K562 treated with DMSO at 1 percent for 24 hours (cell line): Measurements from ENCODE around the gene GPSM3. TPM values are rescaled to one million over a fixed set of nuclear protein-coding genes. Genes with fewer than 3 reads are reported as not detected.

Source experiments
- total RNA-seq: library from RNA; unstranded; fragments of 300-600 nt; gene quantifications from 2 replicates; pipeline ENCODE4 v1.2.3, GENCODE V29; 2022; ENCODE audit warnings: low read depth; ENCODE audit not compliant: insufficient read depth

Gene GPSM3, protein sequence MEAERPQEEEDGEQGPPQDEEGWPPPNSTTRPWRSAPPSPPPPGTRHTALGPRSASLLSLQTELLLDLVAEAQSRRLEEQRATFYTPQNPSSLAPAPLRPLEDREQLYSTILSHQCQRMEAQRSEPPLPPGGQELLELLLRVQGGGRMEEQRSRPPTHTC
- 61.3 and 66.5 TPM in 2 replicates for total RNA-seq

DNA sequence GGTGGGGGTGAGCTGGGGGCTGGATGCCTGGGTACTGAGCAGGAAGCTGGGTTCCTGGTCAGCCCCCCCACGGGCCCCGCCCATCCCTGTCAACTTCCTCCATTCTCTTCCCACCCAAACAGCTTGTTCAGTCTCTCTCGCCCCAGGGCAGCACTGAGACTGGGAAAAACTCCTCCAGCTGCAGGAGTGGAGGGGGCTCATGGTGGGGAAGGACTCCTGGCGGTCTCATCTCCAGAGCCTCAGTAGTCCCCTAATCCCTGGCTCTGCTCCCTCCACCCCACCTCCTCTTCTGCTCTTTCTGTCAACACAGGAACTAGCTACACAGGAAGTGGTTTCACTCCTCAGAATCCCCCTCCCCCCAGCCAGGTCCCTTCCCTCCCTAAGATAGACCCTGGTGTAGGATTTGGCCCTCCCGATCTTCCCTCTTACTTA is at the start of gene GPSM3:
TSS of gene GPSM3 (minus strand) at position 36 of the 432 bp plus-strand sequence. CDS start 130 bp downstream, outside the sequence.

DNA sequence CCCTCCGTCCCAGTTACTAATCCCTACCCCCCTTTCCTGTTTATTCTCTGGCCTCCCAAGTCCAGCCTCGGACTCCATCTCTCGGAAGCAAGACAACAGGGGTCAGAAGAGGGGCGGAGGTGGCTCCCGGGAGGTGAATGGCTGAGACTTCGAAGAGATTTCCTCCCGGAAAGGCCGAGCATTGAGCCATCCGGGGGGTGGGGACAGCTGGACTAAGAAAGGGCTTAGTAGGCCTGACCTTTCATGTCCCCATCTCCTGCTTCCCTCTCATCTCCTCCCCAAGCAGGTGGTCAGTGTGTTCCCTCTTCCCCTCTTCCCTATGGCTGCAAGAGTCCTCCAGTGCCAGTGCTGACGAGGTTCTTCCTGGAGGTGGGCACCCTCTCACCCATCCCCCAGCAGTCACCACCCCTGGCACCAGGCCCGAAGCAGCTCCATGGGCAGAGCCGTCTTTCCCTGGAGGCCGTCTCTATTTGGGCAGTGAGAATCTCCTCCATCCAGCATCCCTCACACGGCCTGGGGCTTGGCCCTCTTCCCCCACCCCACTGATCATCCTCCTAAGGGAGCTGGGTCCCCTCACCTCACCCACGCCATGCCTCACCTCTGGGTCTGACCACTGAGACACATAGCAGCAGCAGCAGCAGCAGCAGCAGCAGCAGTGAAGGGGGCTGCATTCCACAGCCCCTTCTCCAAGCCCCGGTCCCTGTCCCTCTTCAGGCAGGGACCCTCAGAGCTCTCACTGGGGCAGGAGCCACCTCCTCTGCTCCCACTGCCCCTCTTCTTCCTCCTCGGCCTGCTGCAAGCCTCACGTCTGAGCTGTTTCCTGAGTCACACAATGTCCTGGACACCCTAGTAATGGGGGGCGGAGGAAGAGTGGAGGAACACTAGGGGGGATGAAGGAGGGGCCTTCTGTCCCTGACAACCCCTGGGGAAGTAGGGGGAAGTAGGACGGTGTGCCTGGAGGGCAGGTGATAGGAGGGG is 31.1 kb upstream of the GPSM3 start, which contains the start of gene NOTCH4:
TSS of gene NOTCH4 (minus strand) at position 810 of the 978 bp plus-strand sequence. CDS start at position 671, 139 bp downstream.

DNA sequence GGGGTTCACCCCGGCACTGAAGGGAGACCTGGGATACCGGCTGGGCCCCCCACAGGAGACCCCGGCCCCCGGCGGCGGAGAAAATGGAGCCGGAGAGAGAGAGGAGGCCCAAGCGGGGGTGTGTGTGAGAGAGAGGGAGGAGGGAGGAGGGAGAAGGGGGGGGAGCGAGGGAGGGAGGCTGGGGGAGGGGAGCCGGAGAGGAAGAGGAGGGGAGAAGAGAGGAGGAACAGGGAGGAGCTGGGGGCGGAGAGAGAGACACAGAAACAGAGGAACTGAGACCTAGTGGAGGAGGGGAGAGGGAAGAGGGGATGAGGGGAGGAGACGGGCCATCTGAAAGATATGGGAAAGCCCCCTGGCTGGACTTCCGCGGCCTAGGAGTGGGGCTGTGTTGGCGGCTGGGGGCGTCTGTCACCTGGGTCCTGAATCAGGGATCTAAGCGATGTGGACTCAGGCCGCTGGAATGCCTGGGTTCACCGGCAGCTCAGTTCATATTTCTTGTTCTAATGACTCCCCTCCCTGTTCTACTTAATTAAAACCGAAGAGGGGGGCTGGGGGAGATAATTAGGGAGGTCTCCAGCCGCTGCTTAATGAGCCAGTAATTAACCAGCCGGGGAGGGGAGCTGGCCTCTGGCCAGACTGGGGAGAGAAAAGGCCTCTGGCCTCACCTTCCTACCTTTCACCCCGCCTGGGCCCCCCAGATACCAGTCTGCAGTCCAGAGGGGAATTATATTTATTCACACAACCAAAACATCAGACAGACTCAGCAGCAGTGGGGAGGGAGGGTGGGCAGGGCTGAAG is 2.2 kb downstream of the GPSM3 start, which contains the start of gene PBX2:
TSS of gene PBX2 (minus strand) at position 149 of the 798 bp plus-strand sequence. CDS start 287 bp downstream, outside the sequence.

DNA sequence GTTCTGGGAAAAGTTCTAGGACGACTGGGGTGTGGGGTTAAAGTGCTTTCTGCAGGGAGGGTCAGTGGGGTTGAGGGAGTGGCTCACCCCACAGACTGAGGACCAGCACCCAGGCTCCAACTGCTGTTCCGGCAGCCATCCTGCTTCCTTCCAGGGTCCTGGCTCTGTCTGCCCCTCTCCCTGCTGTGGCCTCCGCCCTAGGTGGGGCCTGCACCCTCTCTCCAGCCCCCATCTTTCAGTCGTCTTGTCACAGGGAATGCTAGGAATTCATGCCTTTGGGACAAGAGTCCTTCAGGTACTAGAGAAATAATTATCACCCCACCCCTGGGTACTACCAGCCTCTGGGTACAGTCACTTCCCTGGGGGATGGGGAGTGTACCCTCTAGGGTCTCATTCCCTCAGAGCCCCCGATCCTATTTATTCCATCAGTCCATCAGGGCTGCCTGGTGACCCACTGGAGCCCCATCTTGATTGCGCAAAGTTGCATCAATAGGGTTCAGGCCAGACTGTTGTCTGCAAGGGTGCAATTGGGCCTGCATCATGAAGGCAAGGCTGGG is 8.3 kb downstream of the GPSM3 start, which contains the start of gene AGER:
TSS of gene AGER (minus strand) at position 170 of the 557 bp plus-strand sequence. CDS start at position 139, 31 bp downstream.

DNA sequence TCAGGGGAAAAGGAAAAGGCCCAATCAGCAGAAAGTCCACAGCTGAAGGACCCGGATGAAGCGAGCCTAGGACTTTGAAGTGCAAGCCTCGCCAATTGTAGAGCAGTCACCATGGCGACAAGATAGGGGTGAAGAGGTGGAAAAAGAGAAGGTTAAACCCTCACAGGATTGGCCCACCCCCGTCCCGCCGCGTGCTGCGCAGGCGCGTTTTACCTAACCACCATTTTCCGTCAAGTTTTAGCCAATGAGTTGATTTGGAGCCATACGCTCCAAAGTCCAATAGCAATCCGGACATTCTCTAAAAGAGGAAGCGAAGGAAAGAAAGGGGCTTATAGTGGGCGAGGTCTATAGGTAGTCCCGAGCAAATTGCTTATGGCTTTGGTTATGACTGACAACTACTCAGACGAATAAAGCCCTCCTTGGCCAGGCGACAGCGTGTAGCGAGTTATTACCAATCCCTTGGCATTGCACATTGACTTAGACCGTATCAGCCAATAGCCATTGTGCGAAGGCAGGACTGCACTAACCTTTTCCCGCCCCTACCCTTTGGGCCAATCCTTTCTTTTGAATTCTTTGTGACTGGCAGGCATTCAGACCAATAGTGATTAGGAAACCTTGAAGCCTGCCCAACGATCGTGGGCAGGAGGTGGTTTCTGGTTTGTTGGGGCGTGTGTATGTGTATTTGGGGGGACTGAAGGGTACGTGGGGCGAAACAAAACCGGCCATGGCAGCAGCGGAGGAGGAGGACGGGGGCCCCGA is 14.5 kb downstream of the GPSM3 start, which contains the start of gene RNF5:
TSS of gene RNF5 (plus strand) at position 618 of the 759 bp plus-strand sequence. CDS start at position 725, 107 bp downstream.

DNA sequence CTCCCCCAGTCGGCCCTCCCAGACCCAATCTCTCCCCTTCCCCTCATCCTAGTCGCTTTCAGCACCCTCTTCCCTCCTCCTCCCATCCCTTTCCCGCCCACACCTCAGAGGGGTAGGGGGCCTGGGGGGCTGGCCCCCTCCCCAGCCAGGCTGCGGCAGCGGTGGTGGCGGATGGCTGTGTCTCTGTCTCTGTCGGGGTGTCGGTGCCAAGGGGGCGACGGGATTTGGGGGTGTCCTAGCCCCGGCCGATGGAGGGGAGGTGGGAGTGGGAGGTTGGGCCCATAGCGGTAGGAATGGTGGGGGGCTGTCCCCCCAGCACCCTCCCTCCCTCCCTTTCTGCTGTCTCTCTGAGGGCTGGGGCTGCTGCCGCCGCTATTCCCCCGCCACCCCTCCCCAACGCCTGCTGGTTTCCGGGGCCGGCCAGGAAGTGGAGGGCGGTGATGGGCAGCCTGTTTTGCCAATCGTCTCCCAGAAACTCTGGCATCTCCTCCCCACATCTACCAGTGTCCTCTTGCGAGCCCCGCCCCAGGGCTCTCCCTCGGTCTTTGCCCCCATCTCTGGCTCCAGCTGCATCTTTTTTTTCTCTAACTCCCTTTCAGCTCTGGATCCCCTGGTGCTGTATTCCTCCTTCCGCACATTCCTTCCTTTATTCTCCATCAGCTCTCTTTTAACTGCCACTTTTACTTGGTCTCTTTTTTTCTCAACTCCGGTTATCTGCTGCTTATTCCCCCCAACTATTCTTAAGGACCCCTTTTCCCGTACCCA is 16.6 kb downstream of the GPSM3 start, which contains the start of gene AGPAT1:
TSS of gene AGPAT1 (minus strand) at position 374 of the 765 bp plus-strand sequence. CDS start 4,588 bp downstream, outside the sequence.

DNA sequence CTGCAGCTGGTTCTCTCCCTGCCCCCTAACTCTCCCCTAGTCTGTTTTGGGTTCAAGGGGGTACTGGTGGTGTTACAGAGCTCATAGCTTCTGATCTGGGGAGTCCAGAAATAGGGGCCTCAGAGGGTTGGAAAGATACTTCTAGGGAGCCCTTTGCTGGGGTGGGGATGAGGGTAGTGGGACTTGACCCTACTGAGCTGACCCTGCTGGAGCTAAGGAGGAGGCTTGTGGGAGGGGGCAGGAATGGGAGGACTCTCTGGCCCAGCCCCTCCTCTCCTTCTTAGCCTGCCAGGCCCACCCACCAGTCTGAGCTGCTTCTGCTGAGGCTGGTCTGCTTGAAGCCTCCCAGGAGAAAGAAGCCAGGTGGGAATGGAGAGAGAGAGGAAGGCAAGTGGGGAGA is 28.1 kb downstream of the GPSM3 start, which contains the start of gene EGFL8:
TSS of gene EGFL8 (plus strand) at position 301 of the 400 bp plus-strand sequence. CDS start 1,571 bp downstream, outside the sequence.

DNA sequence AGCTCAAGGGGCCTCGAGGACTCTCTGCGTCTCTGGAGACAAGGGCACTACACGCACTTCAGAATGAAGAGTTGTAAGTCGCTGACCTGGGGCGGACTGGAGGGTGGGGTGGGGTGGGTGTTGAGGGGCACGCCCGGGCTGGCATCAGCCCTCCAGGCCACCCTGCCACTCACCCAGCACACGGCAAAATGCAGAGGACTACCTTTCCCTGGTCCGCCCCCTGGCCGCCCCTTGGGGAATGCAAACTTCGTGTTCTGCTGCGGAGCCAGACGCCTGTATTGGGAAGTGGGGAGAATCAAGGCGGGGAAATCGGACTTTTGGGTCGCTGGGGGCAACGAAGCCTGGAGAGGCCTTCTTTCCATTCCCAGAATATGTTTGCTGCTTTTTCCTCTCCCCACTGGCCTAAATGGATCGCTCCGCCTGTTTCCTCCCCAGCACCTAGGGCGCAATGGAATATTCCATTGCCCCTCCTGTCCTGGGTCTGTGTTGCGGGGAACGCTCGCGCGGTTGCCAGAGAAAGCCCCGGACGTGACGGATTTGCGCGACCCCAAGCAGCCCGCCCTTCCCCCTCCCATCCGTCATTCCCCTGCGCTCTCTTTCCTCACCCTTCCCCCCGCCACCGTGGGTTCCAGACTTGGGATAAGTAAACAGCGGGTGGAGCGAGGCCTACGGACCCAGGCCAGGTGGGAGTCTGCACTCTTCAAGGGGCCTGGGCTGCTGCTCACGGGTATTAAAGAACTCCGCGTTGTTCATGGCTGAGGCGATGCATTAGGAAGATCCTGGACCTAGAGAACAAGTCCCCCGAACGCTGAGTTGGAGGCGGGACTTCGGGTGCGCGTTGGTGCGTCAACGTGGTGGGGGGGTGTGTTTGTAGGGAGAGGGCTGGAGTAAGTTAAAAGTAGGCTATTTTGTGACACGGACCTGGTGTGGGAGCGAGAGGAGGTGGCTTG is 38.6 kb downstream of the GPSM3 start, which contains the start of gene PPT2:
TSS of gene PPT2 (plus strand) at position 578 of the 950 bp plus-strand sequence. CDS start 454 bp downstream, outside the sequence.

DNA sequence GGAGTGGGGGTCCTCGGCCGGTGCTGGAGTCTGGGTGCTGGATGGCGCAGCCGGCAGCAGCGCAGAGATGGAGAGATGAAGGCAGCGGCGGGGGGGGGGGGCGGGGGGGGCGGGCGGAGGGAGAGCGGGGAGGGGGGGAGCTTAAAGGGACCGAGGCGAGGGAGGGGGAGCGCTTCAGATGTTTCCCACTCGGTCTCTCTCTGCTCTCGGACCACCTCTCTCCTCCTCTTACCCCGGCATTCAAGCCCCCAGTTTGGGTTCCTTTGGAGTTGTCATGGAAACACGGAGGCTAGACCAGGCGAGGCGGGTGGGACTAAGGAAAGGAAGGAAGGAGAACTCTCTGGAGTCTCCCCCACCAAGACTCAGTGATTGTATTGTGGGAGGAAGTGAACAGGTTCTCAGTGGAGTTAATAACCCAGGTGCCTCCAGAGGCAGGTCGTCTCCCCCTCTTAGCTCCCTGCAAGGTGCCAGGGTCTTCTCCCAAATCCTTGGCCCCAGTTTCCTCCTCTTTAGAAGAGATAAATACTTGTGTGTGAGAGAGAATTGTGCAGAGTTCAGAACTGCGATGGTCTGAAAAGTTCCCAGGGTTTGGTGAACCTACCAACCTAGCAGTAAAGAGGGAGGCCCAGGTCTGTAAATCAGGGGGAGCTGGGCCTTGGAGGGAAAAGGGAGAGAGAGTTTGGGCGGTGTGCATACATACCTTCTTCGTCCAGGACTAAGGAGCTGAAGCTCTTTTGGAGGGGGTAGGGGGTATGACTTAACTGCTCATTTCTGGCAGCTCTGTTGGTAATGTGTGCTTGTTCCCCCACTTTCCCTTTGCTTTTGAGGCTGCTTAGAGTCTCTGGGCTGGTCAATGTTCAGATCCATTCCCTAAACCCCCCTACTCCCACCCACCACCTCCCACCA is 40.3 kb downstream of the GPSM3 start, which contains the start of gene PRRT1:
TSS of gene PRRT1 (minus strand) at position 77 of the 906 bp plus-strand sequence. CDS start 112 bp downstream, outside the sequence.

Other genes starting within 250 kb of the GPSM3 start
- gene CFB, start 246.5 kb downstream of the GPSM3 start, total RNA-seq: 2.5 and 2.8 TPM in 2 replicates
- gene NELFE, start 233.7 kb downstream of the GPSM3 start, total RNA-seq: 120 and 122 TPM in 2 replicates
- 75.7 and 86.4 TPM in 2 replicates for gene SKIC2, start 233.5 kb downstream of the GPSM3 start, total RNA-seq
- 23.3 and 24.2 TPM in 2 replicates for gene DXO, start 220.5 kb downstream of the GPSM3 start, total RNA-seq
- gene C4A, start 210.6 kb downstream of the GPSM3 start, total RNA-seq: 4.4 and 5.0 TPM in 2 replicates
- gene C4B, start 177.8 kb downstream of the GPSM3 start, total RNA-seq: 3.8 and 7.6 TPM in 2 replicates
- gene CYP21A2, start 154.2 kb downstream of the GPSM3 start, total RNA-seq: 0.49 and 1.4 TPM in 2 replicates
- gene TNXB, start 83.3 kb downstream of the GPSM3 start, total RNA-seq: 23.0 and 27.2 TPM in 2 replicates
- 120 and 121 TPM in 2 replicates for gene ATF6B, start 64.4 kb downstream of the GPSM3 start, total RNA-seq
- gene FKBPL, start 62.4 kb downstream of the GPSM3 start, total RNA-seq: 19.9 and 22.7 TPM in 2 replicates
- gene PRRT1, start 40.7 kb downstream of the GPSM3 start, total RNA-seq: 7.6 and 8.4 TPM in 2 replicates
- 38.4 and 44.1 TPM in 2 replicates for gene PPT2, start 38.5 kb downstream of the GPSM3 start, total RNA-seq
- gene EGFL8, start 28.0 kb downstream of the GPSM3 start, total RNA-seq: 10.0 and 12.0 TPM in 2 replicates
- gene AGPAT1, start 16.6 kb downstream of the GPSM3 start, total RNA-seq: 167 and 178 TPM in 2 replicates
- 253 and 277 TPM in 2 replicates for gene RNF5, start 14.2 kb downstream of the GPSM3 start, total RNA-seq
- 4.7 and 8.9 TPM in 2 replicates for gene AGER, start 8.4 kb downstream of the GPSM3 start, total RNA-seq
- 76.1 and 79.7 TPM in 2 replicates for gene PBX2, start 2.4 kb downstream of the GPSM3 start, total RNA-seq
- gene NOTCH4, start 31.4 kb upstream of the GPSM3 start, total RNA-seq: 2.8 and 2.9 TPM in 2 replicates
- gene TSBP1, start 179.3 kb upstream of the GPSM3 start, total RNA-seq: not detected in 2 replicates
- not detected in 2 replicates for gene BTNL2, start 214.5 kb upstream of the GPSM3 start, total RNA-seq
- gene HLA-DRA, start 247.2 kb upstream of the GPSM3 start, total RNA-seq: not detected in 2 replicates